Chondrocyte (in vitro differentiated cells): ENCODE data around the gene KRT84. TPM values are rescaled to one million over a fixed set of nuclear protein-coding genes. Genes with fewer than 3 reads are reported as not detected.

Experiments used
- DNase-seq: peaks from one replicate; pipeline ENCODE4 v3.0.0; 2021; ENCODE audit warnings: mixed read lengths, low spot score
- H3K27ac Mint-ChIP-seq: one replicate; pipeline ENCODE4 v1.8.0; 2021; ENCODE audit warnings: mild to moderate bottlenecking, moderate library complexity, mixed read lengths; ENCODE audit not compliant: unreplicated experiment
- H3K27me3 Mint-ChIP-seq: 2 replicates; pipeline ENCODE4 v1.8.0; 2021; ENCODE audit warnings: low read depth, mixed read lengths
- H3K36me3 Mint-ChIP-seq: 2 replicates; pipeline ENCODE4 v1.8.0; 2021; ENCODE audit warnings: low read depth, mixed read lengths
- H3K4me1 Mint-ChIP-seq: 2 replicates; pipeline ENCODE4 v1.8.0; 2021; ENCODE audit warnings: low read depth, mild to moderate bottlenecking, mixed read lengths
- H3K4me3 Mint-ChIP-seq: one replicate; pipeline ENCODE4 v1.8.0; 2021; ENCODE audit warnings: mild to moderate bottlenecking, moderate library complexity, mixed read lengths; ENCODE audit not compliant: unreplicated experiment
- H3K9me3 Mint-ChIP-seq: 2 replicates; pipeline ENCODE4 v1.8.0; 2021; ENCODE audit warnings: low read depth, mixed read lengths
- CTCF ChIP-seq: fragments of 200-600 bp; sonication (generic); IDR thresholded peaks from 2 replicates; pipeline ENCODE4 v1.5.0; 2021; ENCODE audit warnings: antibody characterized with exemption, mild to moderate bottlenecking, moderate library complexity
- total RNA-seq: library from RNA; stranded (reverse); gene quantifications from 3 replicates; pipeline ENCODE4 v1.2.1, GENCODE V29; 2021

KRT84 gene
- total RNA-seq, 1 donor from 2014 or later: not detected

DNA sequence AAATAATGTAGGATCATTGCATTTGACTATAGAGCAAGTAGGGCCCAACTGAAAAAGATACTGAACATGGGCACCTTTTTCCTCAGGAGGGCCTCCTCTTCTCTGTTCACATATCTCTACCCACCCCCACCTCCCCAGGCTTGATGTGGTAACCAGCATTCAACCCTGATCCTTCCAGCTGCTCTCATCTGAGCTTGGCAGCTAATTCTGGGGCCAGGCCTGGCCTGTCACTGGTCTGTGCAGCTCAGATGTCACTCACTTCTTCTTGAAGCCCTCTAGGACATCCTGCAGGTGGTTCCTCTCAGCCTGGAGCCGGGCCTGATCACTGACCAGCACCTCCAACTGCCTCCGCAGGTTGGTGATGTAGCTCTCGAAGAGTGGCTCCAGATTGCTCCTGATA is 2.1 kb downstream of the KRT84 start:
- no peaks in the 10 kb centered on the region for H3K36me3 Mint-ChIP-seq
- no peak for TF ChIP-seq CTCF
- no peak for DNase-seq
- peaks cover 23% of the 10 kb centered on the region for H3K27me3 Mint-ChIP-seq
- no peaks in the 10 kb centered on the region for H3K4me1 Mint-ChIP-seq
- no peak overlapping the region for H3K4me3 Mint-ChIP-seq
- H3K9me3 Mint-ChIP-seq: no peaks in the 10 kb centered on the region
- H3K27ac Mint-ChIP-seq: no peak overlapping the region

GRCh38 chr12:52382854-52383253 is 2.6 kb downstream of the KRT84 start:
- Mint-ChIP-seq H3K36me3 (no peaks in the 10 kb centered on the region), H3K27me3 (peaks cover 23% of the 10 kb centered on the region), H3K27ac (no peak overlapping the region), H3K4me1 (no peaks in the 10 kb centered on the region), H3K9me3 (no peaks in the 10 kb centered on the region), H3K4me3 (no peak overlapping the region)
- TF ChIP-seq CTCF: no peak
- DNase-seq: no peak

- Mint-ChIP-seq H3K9me3 (no peaks in the 10 kb centered on the region), H3K27ac (peak overlapping the region; percentile 32), H3K4me3 (no peak overlapping the region), H3K36me3 (no peaks in the 10 kb centered on the region), H3K4me1 (no peaks in the 10 kb centered on the region), H3K27me3 (peaks cover 32% of the 10 kb centered on the region)
- no peak for TF ChIP-seq CTCF
- DNase-seq: no peak
These were observed 4.2 kb downstream of the KRT84 start for GRCh38 chr12:52381206-52381605.

DNA sequence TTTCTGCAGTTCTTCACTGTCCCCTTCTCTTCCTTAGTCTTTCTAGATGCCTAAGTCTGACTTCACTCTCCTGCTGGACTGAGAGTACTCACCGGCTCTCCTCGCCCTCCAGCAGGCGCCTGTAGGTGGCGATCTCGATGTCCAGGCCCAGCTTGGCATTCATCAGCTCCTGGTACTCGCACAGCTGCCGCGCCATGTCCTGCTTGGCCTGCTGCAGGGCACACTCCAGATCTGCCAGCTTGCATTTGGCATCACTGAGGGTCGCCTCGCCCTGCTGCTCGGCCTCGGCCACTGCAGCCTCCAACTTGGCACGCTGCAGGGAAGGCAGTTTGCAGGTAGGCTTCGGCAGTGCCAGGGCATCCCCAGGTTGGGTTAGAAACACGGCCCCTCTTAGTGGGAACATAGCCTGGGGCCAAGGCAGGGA is 5.2 kb downstream of the KRT84 start:
- H3K27me3 Mint-ChIP-seq: peaks cover 35% of the 10 kb centered on the region
- no peaks in the 10 kb centered on the region for H3K36me3 Mint-ChIP-seq
- no peak for DNase-seq
- no peaks in the 10 kb centered on the region for H3K4me1 Mint-ChIP-seq
- H3K9me3 Mint-ChIP-seq: no peaks in the 10 kb centered on the region
- H3K27ac Mint-ChIP-seq: no peak overlapping the region
- no peak overlapping the region for H3K4me3 Mint-ChIP-seq
- TF ChIP-seq CTCF: peak; percentile 76

DNA sequence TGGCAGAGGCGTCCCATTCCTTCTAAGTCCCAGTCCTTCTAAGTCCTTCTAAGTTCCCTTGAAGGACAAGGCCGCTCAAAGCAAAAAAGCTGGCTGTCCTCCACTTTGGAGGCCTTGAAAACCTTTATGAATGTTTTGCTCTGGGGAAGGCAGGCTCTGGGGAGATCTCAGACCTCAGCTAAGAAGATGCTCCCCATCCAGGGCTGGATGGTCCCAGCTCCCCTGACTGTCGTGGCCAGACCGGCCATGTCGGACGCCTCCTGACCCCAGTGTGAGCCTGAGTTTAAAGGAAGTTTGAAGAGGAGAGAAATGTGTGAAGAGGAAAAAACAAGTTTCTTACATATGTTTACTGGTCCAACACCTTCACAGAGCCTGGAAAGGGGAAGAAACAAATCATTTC is 5.9 kb downstream of the KRT84 start:
- Mint-ChIP-seq H3K27me3 (peaks cover 35% of the 10 kb centered on the region), H3K27ac (no peak overlapping the region), H3K36me3 (no peaks in the 10 kb centered on the region), H3K4me3 (no peak overlapping the region), H3K4me1 (no peaks in the 10 kb centered on the region), H3K9me3 (no peaks in the 10 kb centered on the region)
- no peak for DNase-seq
- no peak for TF ChIP-seq CTCF
